Measurements from ENCODE around the gene ARHGEF37.

The ARHGEF37 gene

DNA sequence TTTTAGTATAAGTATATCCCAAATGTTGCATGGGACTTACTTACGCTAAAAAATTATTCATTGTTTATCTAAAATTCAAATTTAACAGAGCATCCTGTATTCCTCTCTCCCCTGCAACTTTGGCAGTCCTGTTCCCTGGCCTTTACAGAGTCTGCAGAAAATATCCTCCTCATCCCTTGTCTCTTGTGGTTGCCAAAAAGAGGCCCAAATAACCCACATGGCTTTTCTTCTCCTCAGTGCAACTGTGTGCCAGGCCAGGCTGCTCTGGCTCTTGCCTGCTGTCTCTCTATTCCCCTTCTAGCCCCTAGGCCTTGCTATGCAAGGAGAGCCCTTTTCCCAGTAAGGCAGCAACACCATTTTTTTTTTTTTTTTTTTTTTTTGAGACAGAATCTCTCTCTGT is 23.0 kb downstream of the ARHGEF37 start:
- no peak for DNase-seq

GRCh38 chr5:149605354-149605997 is 24.2 kb downstream of the ARHGEF37 start:
- no peak for DNase-seq

- DNase-seq, result no peak
These were observed 24.9 kb downstream of the ARHGEF37 start for GRCh38 chr5:149605998-149606724.

DNA sequence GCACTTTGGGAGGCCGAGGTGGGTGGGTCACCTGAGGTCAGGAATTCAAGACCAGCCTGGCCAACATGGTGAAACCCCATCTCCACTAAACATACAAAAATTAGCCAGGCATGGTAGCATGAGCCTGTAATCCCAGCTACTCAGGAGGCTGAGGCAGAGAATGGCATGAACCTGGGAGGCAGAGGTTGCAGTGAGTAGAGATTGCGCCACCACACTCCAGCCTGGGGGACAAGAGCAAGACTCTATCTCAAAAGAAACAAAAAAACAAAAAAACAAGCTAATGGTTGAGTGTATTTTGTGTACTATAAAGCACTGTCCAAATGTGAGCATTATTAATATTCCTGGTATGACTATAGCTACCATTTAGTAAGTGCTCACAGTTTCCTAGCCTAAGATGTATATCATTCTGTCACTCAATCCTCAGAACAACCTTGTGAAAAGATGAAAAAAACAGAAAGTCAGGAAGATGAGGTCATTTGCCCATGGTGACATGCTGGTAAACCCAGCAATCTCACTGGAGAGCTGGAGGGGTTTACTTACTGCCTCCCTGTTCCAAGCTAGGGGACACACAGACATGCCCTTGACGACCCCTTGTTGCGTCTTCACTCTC is 27.7 kb downstream of the ARHGEF37 start:
- DNase-seq, result no peak

DNA sequence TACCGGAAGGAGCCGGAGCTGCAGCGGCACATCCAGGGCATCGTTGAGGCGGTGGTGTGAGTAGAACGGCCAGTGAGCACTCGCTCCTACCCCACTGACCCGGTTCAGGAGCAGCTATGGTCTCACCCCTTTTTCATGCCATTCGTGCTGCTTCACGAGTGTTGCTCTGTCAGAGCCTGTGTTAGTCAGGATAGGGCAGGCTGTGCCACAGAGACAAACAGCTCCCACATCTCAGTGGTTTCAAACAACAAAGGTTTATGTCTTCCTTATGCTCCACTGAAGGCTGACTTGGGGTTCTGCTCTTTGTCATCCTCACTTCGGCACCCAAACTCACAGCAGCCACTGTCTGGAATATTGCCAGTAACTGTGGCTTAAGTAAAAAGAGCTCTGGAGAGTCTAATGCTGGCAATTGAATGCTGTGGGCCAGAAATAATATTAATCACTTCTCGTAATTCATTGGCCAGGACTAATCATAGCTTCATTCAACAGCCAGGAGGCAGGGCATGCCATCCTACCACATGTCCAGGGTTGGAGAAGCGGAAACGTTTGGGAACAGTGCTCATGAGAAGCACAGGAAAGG is 28.4 kb downstream of the ARHGEF37 start:
- no peak for DNase-seq

GRCh38 chr5:149610589-149611255 is 29.4 kb downstream of the ARHGEF37 start:
- no peak for DNase-seq

DNA sequence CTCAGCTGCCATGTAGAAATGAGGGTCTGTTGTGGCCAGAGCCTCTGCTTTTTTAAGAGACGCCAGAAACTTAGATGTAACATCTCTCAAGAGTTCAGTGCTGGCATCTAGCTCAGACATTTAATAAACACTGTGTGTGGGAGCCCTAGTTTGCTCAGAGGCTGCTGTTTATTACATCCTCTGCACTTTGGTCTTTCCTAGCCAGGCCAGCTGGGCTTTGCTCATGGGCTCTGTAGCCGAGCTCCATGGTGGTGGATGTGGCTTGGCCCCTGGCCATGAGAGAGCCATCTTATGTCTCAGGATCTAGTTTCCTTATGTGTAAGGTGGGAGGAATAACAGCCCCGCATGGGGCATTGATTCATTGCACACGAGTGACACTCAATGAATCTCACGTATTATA is 30.0 kb downstream of the ARHGEF37 start:
- DNase-seq, result no peak

DNA sequence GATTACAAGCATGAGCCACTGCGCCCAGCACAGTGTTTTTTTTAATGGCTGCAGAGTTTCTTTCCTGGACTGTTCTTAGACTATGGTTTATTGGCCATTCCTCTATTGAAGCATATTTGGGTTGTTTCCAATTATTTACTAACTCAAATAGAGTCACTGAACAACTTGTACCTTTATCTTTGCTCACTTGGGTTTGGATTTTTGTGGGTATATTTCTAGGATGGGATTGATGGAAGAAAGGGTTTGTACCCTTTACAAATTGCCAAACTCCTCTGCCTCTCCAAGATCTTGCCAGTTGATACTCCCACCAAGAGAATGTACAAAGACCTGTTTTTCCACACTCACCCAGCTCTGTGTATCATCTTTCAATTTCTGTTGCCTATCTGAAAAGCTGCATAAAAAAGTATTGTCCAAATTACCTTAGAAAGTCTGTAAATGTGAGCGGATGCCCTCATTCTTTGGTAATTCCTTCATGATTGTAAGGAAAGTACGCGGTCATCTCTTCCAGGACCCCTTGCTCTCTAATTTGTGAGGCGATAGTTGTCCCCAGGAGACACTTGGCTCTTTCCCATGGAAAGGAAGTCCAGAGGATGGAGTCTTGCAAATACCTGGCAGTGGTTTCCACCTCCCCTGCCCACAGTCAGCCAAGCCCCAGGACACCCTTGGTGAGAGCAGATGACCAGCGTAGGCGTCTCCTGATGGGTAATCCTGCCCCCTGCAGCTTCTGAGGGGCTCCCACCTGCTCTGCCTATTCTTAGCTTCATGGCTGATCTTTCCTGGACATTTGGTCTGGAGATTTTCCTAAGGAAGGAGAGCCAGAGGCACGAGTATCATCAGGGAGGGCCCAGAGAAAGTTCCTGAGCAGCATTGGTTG is 33.0 kb downstream of the ARHGEF37 start:
- no peak for DNase-seq

DNA sequence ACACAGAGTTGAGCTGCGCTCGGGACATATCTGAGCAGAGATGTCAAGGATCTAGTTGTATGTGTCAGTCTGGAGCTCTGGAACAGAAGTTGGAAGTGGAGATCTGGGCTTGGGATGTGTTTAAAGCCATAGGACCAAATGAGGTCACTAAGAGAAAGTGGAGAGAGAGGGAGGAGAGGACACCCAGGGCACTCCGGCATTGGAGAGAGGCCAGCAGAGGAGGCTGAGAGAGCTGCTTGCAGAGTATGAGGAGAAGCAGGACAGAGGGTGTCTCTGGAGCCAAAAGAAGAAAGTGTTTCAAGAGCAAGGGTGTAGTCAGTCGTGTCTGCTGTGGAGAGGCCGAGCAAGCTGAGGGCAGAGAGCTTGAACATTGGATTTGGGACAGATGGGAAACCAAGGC is 34.7 kb downstream of the ARHGEF37 start:
- no peak for DNase-seq

DNA sequence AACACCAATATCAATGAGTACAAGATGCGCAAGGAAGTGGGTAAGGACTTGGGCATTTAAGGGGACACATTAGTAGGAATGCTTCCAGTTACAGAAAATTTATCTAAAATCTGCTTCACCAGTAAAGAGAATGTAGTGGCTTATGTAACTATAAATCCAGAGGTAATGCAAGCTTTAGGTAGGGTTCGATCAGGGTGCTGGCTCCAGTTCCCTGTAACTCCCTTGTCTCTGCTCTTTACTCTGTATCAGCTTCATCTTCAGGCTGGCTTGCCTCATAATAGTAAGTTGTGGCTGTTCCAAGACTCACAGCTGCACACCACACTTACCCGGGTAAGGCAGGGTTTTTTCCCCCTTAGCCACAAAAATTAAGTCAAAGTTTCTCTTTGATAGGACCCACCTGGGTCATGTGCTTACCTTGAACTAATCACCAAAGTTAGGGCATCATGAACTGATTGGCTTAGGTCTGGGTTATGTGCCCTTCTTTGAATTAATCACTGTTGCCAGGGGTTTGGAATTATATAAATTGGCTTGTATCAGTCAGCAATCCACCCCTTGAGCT is 35.5 kb downstream of the ARHGEF37 start:
- DNase-seq, result no peak

- no peak for DNase-seq
These were observed 36.5 kb downstream of the ARHGEF37 start for GRCh38 chr5:149617760-149618306.

DNA sequence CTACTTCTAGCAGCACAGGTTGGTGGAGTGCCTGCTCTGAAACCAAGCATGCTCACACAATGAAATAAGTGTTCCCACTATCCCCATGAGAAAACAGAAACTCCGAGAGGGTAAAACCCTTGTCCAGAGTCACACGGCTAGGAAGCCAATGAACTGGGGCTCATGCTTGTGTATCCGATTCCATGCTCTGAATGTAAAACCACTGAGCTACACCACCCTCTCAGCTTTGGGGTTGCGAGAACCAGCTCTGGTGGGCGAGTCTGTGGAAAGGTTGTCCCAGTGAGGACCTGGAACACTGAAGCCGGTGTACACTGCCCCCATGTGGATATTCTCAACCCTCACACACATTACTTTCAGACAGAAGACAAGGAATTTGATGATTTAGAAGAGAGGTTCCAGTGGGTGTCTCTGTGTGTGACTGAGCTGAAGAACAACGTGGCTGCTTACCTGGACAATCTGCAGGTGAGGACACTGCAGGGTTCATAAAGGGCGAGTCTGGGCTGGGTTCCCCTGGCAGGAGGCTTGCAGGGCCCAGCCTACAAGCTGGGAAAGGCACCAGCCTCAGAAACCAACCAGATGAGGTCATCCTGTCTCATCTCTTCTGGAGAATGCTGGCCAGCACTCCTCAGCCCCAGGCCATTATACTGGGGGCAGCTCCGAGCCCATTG is 37.4 kb downstream of the ARHGEF37 start:
- DNase-seq, result peak; percentile 44 to 49

DNA sequence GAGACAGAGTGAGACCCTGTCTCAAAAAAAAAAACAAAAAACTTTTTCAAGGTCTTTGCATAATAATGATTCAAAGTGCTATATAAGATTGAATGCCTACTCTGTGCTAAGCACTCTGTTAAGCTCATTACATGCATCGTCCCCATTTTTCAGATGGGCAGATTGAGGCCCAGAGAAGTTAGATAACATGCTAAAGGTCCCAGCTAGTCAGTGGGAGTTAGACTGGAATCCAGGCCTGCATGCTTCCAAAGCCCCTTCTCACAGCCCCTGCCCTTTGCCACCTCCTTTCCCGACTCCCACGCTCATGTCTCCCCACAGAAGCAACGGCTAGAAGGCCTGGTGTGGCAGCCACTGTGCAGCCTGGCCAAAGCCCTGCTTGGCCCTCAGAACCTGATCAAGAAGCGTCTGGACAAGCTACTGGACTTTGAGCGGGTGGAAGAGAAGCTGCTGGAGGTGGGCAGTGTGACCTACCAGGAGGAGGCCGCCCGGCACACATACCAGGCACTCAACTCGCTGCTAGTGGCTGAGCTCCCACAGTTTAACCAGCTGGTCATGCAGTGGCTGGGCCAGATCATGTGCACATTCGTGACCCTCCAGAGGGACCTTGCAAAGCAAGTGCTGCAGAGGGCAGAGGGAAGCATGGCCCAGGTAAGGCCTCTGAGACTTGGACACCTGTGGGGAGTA is 40.3 kb downstream of the ARHGEF37 start:
- no peak for DNase-seq

DNA sequence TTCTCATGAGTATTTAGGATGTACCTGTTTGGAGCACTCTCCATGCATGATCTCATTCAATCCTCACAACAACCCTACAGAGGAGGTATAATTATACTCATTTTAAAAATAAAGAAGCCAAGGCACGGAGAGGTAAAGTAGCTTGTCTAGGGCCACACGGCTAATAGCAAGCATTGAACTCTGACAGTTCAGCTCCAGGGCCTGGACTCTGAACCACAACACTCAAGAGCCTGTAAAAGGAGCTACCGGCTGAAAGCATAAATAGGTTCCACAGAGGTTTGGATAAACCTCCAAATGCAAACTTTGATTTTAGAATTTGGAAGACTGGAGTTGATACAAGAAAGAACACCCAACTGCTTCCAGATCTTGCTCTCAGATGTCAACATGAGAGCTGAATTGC is 41.2 kb downstream of the ARHGEF37 start:
- DNase-seq, result no peak

GRCh38 chr5:149623473-149623872 is 42.2 kb downstream of the ARHGEF37 start:
- DNase-seq, result no peak

GRCh38 chr5:149627070-149627469 is 45.8 kb downstream of the ARHGEF37 start:
- no peak for DNase-seq

DNA sequence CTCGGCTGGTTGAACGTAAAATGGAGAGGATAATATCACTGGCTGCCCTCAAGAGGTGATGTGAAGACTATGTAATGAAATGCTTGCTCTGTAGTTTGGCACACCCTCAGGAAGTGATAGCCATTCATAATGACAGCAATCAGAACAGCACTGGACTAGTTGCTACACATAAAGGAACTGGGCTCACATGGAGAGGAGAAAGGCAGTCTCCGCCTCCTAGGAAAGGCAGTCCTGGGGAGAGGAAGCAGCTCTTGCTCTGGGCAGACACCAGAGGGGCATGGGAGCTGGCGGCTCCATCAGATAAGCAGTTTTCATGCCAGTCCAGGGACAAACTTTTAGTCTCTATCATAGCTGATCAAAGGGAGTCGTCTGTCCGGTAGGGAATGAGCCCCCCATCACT is 46.9 kb downstream of the ARHGEF37 start:
- DNase-seq, result no peak

DNA sequence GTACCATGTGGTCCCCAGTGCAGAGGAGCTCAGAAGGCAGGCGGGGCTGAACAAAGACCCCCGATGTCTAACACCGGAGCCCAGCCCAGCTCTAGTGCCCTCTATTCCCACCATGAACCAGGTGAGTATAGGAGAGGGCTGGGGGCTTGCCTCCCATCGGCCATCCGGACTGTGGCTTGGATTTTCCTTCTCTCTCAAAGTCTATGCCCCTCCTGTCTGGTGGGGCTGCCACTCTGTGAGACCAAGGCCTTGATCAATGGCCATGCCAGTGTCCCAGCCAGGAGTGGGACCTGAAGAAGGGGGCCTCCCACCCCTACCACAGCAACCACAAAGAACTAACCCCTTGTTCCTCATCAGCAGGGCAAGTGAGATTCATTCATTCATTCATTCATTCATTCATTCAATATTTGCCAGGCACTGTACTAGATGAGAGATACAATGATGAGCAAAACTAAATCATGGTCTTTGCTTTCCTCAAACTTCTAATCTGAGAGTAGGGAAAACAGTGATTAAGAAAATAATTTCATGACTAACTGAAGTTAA is 47.6 kb downstream of the ARHGEF37 start:
- DNase-seq, result no peak

- DNase-seq, result no peak
These were observed 48.1 kb downstream of the ARHGEF37 start for GRCh38 chr5:149629421-149629820.

GRCh38 chr5:149630337-149630736 is 49.0 kb downstream of the ARHGEF37 start:
- DNase-seq, result no peak
